Activated T-helper 2 cell treated with anti-CD3 and anti-CD28 coated beads, Interferon-gamma antibody, Interleukin-2, Interleukin-4, amounts not matched to agents 10 μg/mL and 5 μg/mL and 100 μg/mL, durations not matched to agents 14 hours and 24 hours and 36 hours (primary cell): ENCODE data around the gene SYF2. TPM values are rescaled to one million over a fixed set of nuclear protein-coding genes. Genes with fewer than 3 reads are reported as not detected.
"Not testable (repeated sequence)": the region's sequence is repeated elsewhere in the genome, so short reads cannot be mapped to it uniquely, and the experiment has no call there.

Experiments
- DNase-seq: peaks from one replicate; pipeline ENCODE4 v3.0.0; 2021; ENCODE audit warnings: low spot score
- H3K27ac Mint-ChIP-seq: one replicate; pipeline ENCODE4 v1.8.0; 2021; ENCODE audit warnings: mixed read lengths
- H3K27me3 Mint-ChIP-seq: one replicate; pipeline ENCODE4 v1.8.0; 2021; ENCODE audit warnings: low read depth, mixed read lengths
- H3K36me3 Mint-ChIP-seq: one replicate; pipeline ENCODE4 v1.8.0; 2021; ENCODE audit warnings: low read depth, mixed read lengths
- H3K4me1 Mint-ChIP-seq: one replicate; pipeline ENCODE4 v1.8.0; 2021; ENCODE audit warnings: low read depth, mixed read lengths
- H3K4me3 Mint-ChIP-seq: one replicate; pipeline ENCODE4 v1.8.0; 2021; ENCODE audit warnings: low read depth, mild to moderate bottlenecking, moderate library complexity, mixed read lengths
- H3K9me3 Mint-ChIP-seq: one replicate; pipeline ENCODE4 v1.8.0; 2021; ENCODE audit warnings: mixed read lengths
- intact Hi-C: fragments of 100-400 bp; cut with micrococcal nuclease; formaldehyde crosslinking; loops from one replicate; pipeline ENCODE4 v1.15.1; 2023
- total RNA-seq: library from RNA; stranded (reverse); gene quantifications from 2 replicates; pipeline ENCODE4 v1.2.3, GENCODE V29; 2022

The SYF2 gene
- 40.1 and 42.3 TPM in 2 replicates for total RNA-seq

GRCh38 chr1:25232027-25232865 lies at the start of gene SYF2:
Gene SYF2, minus strand, starts transcription at chr1:25232502. Its CDS starts 35 bp downstream, at chr1:25232467.
- no peak within 1 kb of the TSS for H3K27ac Mint-ChIP-seq
- peak; percentile 86 for DNase-seq
- peaks cover 27% of the 10 kb centered on the region for H3K4me1 Mint-ChIP-seq
- H3K4me3 Mint-ChIP-seq, result no peak within 1 kb of the TSS
- H3K27me3 Mint-ChIP-seq, result no peaks in the 10 kb centered on the region
- H3K9me3 Mint-ChIP-seq, result no peaks in the 10 kb centered on the region
- peaks cover 34% of the 10 kb centered on the region for H3K36me3 Mint-ChIP-seq
- intact Hi-C loops, result loop anchor here (1.0 to 10.0 kb wide), 3 partner anchors 15 to 303 kb away; partner anchors contain the start of gene RSRP1

- H3K27me3 Mint-ChIP-seq, DNase-seq, H3K36me3 Mint-ChIP-seq, H3K9me3 Mint-ChIP-seq, H3K4me1 Mint-ChIP-seq, intact Hi-C loops, H3K4me3 Mint-ChIP-seq, H3K27ac Mint-ChIP-seq: not testable (repeated sequence)
Measured at GRCh38 chr1:25279693-25280111, 47.4 kb upstream of the SYF2 start.

GRCh38 chr1:25278790-25279189 lies 46.5 kb upstream of the SYF2 start:
- H3K27ac Mint-ChIP-seq, H3K36me3 Mint-ChIP-seq, DNase-seq, H3K4me1 Mint-ChIP-seq, H3K9me3 Mint-ChIP-seq, H3K4me3 Mint-ChIP-seq, intact Hi-C loops, H3K27me3 Mint-ChIP-seq: not testable (repeated sequence)

GRCh38 chr1:25278358-25278757 lies 46.1 kb upstream of the SYF2 start:
- H3K4me1 Mint-ChIP-seq, H3K27ac Mint-ChIP-seq, H3K4me3 Mint-ChIP-seq, DNase-seq, H3K36me3 Mint-ChIP-seq, H3K27me3 Mint-ChIP-seq, H3K9me3 Mint-ChIP-seq, intact Hi-C loops: not testable (repeated sequence)

- H3K9me3 Mint-ChIP-seq, H3K4me1 Mint-ChIP-seq, H3K4me3 Mint-ChIP-seq, H3K27ac Mint-ChIP-seq, H3K36me3 Mint-ChIP-seq, intact Hi-C loops, DNase-seq, H3K27me3 Mint-ChIP-seq: not testable (repeated sequence)
Measured at GRCh38 chr1:25277295-25277694, 45.0 kb upstream of the SYF2 start.

GRCh38 chr1:25275648-25276047 lies 43.3 kb upstream of the SYF2 start:
- H3K4me1 Mint-ChIP-seq, H3K27me3 Mint-ChIP-seq, intact Hi-C loops, DNase-seq, H3K27ac Mint-ChIP-seq, H3K9me3 Mint-ChIP-seq, H3K4me3 Mint-ChIP-seq, H3K36me3 Mint-ChIP-seq: not testable (repeated sequence)

GRCh38 chr1:25272238-25272637 lies 39.9 kb upstream of the SYF2 start, which contains the start of gene RHD:
Gene RHD, plus strand, starts transcription at chr1:25272509. Its CDS starts 39 bp downstream, at chr1:25272548.
- intact Hi-C loops, H3K4me3 Mint-ChIP-seq, H3K27me3 Mint-ChIP-seq: not testable (repeated sequence)

GRCh38 chr1:25268143-25268760 lies 36.0 kb upstream of the SYF2 start:
- H3K36me3 Mint-ChIP-seq, H3K9me3 Mint-ChIP-seq, H3K27me3 Mint-ChIP-seq, DNase-seq, H3K4me1 Mint-ChIP-seq: not testable (repeated sequence)
- Mint-ChIP-seq H3K27ac (peak overlapping the region; percentile 75), H3K4me3 (peak overlapping the region; percentile 71)
- intact Hi-C loops, result loop anchor here (2.0 kb wide), 1 partner anchor 71 kb away; the partner anchor contains the start of gene TMEM50A

More at GRCh38 chr1:25272238-25272637, 39.9 kb upstream of the SYF2 start, which contains the start of gene RHD:
- H3K27ac Mint-ChIP-seq, H3K4me1 Mint-ChIP-seq, H3K9me3 Mint-ChIP-seq, DNase-seq, H3K36me3 Mint-ChIP-seq: not testable (repeated sequence)

GRCh38 chr1:25267288-25268142 lies 35.2 kb upstream of the SYF2 start:
- H3K27ac Mint-ChIP-seq, result peak overlapping the region; percentile 75
- not testable (repeated sequence) for H3K36me3 Mint-ChIP-seq, H3K9me3 Mint-ChIP-seq, H3K27me3 Mint-ChIP-seq, H3K4me1 Mint-ChIP-seq
- intact Hi-C loops, result loop anchor here (2.0 kb wide), 1 partner anchor 71 kb away; the partner anchor contains the start of gene TMEM50A
- H3K4me3 Mint-ChIP-seq, result peak overlapping the region; percentile 71
- peak; percentile 80 for DNase-seq

- Mint-ChIP-seq H3K36me3 (peaks cover 14% of the 10 kb centered on the region), H3K27ac (peak overlapping the region; percentile 90), H3K4me3 (peak overlapping the region; percentile 92)
- H3K27me3 Mint-ChIP-seq, intact Hi-C loops, H3K9me3 Mint-ChIP-seq, H3K4me1 Mint-ChIP-seq: not testable (repeated sequence)
- DNase-seq, result peak; percentile 29
Measured at GRCh38 chr1:25266554-25267287, 34.4 kb upstream of the SYF2 start.

- DNase-seq, H3K9me3 Mint-ChIP-seq, H3K4me3 Mint-ChIP-seq, H3K27me3 Mint-ChIP-seq, H3K4me1 Mint-ChIP-seq, H3K27ac Mint-ChIP-seq, intact Hi-C loops: not testable (repeated sequence)
- H3K36me3 Mint-ChIP-seq, result peaks cover 14% of the 10 kb centered on the region
Measured at GRCh38 chr1:25260336-25260735, 28.0 kb upstream of the SYF2 start.

- H3K9me3 Mint-ChIP-seq, H3K4me1 Mint-ChIP-seq, intact Hi-C loops, H3K27ac Mint-ChIP-seq, H3K27me3 Mint-ChIP-seq, H3K4me3 Mint-ChIP-seq, DNase-seq: not testable (repeated sequence)
- peaks cover 14% of the 10 kb centered on the region for H3K36me3 Mint-ChIP-seq
Measured at GRCh38 chr1:25259813-25260212, 27.5 kb upstream of the SYF2 start.
